Measurements from ENCODE around the gene RALY.
A peak's percentile ranks its signal among the peaks of the same experiment; 100 is the strongest.

GRCh38 chr20:34069341-34070078 is 75.8 kb downstream of the RALY start:
- TF ChIP-seq CTCF (conservative IDR thresholded peaks at IDR 0.05) (peak; percentile 90), ZFX (IDR thresholded peaks at IDR 0.05) (no peak)

Data from C4-2B (cell line).